ENCODE measurements around the gene SCD.

SCD gene

GRCh38 chr10:100349672-100350071 lies 2.6 kb downstream of the SCD start:
- no peak for DNase-seq (ENCODE audit: extremely low spot score)
- POLR2A ChIA-PET = interaction anchor here (1.0 to 10.0 kb wide), 4 partner anchors 21 to 38 kb away, joined by 3 to 128 read pairs (median 24); no protein-coding TSS in a partner anchor
- TF ChIP-seq BHLHE40 (IDR thresholded peaks at IDR 0.05; ENCODE audit: borderline replicate concordance) (no peak), FOXA1 (IDR thresholded peaks at IDR 0.05) (no peak), ARNT (IDR thresholded peaks at IDR 0.05) (no peak), ZNF384 (IDR thresholded peaks at IDR 0.05) (no peak), TARDBP (IDR thresholded peaks at IDR 0.05) (no peak), FOXK2 (IDR thresholded peaks at IDR 0.05) (no peak), ELF4 (IDR thresholded peaks at IDR 0.05) (no peak), CTBP1 (IDR thresholded peaks at IDR 0.05; ENCODE audit: borderline replicate concordance) (no peak), SUZ12 (IDR thresholded peaks at IDR 0.05) (no peak), HDGF (IDR thresholded peaks at IDR 0.05; ENCODE audit: borderline replicate concordance) (no peak), L3MBTL2 (conservative IDR thresholded peaks at IDR 0.05) (no peak), SP1 (IDR thresholded peaks at IDR 0.05) (no peak), FOXM1 (IDR thresholded peaks at IDR 0.05; ENCODE audit: borderline replicate concordance) (no peak), LEF1 (IDR thresholded peaks at IDR 0.05; ENCODE audit: borderline replicate concordance) (no peak), NFRKB (IDR thresholded peaks at IDR 0.05) (no peak)
- TF ChIP-seq, protein P1, sequence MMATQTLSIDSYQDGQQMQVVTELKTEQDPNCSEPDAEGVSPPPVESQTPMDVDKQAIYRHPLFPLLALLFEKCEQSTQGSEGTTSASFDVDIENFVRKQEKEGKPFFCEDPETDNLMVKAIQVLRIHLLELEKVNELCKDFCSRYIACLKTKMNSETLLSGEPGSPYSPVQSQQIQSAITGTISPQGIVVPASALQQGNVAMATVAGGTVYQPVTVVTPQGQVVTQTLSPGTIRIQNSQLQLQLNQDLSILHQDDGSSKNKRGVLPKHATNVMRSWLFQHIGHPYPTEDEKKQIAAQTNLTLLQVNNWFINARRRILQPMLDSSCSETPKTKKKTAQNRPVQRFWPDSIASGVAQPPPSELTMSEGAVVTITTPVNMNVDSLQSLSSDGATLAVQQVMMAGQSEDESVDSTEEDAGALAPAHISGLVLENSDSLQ (IDR thresholded peaks at IDR 0.05) = no peak
- CTCF ChIA-PET = interaction anchor here (0.7 to 1.4 kb wide), 2 partner anchors 84 to 374 kb away, joined by 3 read pairs; no protein-coding TSS in a partner anchor

DNA sequence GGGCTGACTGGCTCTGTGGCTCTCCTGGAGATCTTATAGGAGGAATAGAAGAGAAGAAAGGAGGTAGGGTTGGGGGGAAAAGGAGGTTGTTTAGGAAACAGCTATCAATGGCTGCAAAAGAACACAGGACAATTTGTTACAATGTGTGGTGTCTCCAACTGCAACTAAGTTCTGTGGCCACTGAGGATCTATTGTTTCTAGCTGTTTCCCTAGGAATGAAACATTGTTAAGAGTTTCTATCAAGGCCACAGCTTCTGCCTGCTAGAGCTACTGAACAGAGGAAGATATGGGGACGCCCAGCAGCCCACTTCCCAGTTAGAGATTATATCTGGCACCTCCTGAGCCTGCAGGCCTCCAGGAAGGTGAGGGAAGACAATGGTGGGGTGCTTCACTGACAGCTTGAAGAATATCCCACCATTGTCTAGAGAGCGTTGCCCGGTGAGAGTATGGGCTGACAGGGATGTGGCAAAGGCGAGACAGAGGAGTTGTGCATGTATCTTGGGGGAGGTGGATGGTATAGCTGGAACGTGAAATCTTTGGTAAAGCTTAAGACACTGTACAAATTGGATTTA lies 4.0 kb downstream of the SCD start:
- TF ChIP-seq SUZ12 (IDR thresholded peaks at IDR 0.05) (no peak), SP1 (IDR thresholded peaks at IDR 0.05) (no peak), ZNF384 (IDR thresholded peaks at IDR 0.05) (no peak), CTBP1 (IDR thresholded peaks at IDR 0.05; ENCODE audit: borderline replicate concordance) (no peak), NFRKB (IDR thresholded peaks at IDR 0.05) (no peak), FOXM1 (IDR thresholded peaks at IDR 0.05; ENCODE audit: borderline replicate concordance) (no peak), ELF4 (IDR thresholded peaks at IDR 0.05) (no peak), FOXK2 (IDR thresholded peaks at IDR 0.05) (no peak), HDGF (IDR thresholded peaks at IDR 0.05; ENCODE audit: borderline replicate concordance) (no peak), BHLHE40 (IDR thresholded peaks at IDR 0.05; ENCODE audit: borderline replicate concordance) (no peak), L3MBTL2 (conservative IDR thresholded peaks at IDR 0.05) (no peak), TARDBP (IDR thresholded peaks at IDR 0.05) (no peak), LEF1 (IDR thresholded peaks at IDR 0.05; ENCODE audit: borderline replicate concordance) (no peak), FOXA1 (IDR thresholded peaks at IDR 0.05) (no peak), ARNT (IDR thresholded peaks at IDR 0.05) (no peak)
- TF ChIP-seq, protein P1 (IDR thresholded peaks at IDR 0.05) = no peak
- CTCF ChIA-PET = interaction anchor here (0.7 kb wide), 1 partner anchor 168 kb away, joined by 3 read pairs; no protein-coding TSS in a partner anchor
- no peak for DNase-seq (ENCODE audit: extremely low spot score)
- POLR2A ChIA-PET = interaction anchor here (0.9 to 10.0 kb wide), 6 partner anchors 8 to 27 kb away, joined by 3 to 128 read pairs (median 4); no protein-coding TSS in a partner anchor

DNA sequence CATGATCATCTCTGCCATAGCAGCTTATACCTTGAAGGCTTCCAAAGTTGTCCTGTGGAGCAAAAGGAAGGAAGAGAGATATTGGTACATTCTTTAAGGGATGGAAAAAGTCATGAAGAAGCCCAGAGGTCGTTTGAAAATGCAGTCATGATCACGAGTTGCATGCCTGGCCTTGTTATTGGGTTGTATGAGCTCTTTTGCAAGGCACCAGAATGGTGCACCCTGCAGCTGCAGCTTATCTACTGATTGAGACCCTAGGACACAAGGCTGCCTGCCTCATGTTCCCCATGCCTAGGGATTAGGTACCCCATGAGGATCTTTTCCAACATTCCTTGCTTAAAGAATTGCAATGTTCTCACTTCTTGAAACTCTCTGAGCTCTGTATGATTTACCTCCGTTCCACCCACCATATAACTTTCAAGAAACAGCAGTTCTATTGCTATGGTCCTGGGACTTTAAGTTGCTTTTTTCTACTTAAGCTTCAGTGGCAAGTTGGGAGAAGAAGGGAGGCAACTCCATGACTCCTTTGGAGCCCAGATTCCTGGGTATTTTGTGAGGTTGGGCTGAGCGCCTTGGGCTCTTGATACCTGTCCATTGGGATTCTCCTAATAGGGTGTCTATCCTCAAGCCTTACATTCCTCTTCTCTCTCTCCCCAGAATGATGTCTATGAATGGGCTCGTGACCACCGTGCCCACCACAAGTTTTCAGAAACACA lies 6.9 kb downstream of the SCD start:
- no peak for TF ChIP-seq NFRKB (IDR thresholded peaks at IDR 0.05)
- TF ChIP-seq ELF4 (IDR thresholded peaks at IDR 0.05) = no peak
- TF ChIP-seq HDGF (IDR thresholded peaks at IDR 0.05; ENCODE audit: borderline replicate concordance) = no peak
- no peak for TF ChIP-seq LEF1 (IDR thresholded peaks at IDR 0.05; ENCODE audit: borderline replicate concordance)
- no peak for TF ChIP-seq BHLHE40 (IDR thresholded peaks at IDR 0.05; ENCODE audit: borderline replicate concordance)
- TF ChIP-seq ZNF384 (IDR thresholded peaks at IDR 0.05) = no peak
- TF ChIP-seq, protein P1 (IDR thresholded peaks at IDR 0.05) = no peak
- TF ChIP-seq FOXK2 (IDR thresholded peaks at IDR 0.05) = no peak
- no peak for TF ChIP-seq FOXM1 (IDR thresholded peaks at IDR 0.05; ENCODE audit: borderline replicate concordance)
- no peak for DNase-seq (ENCODE audit: extremely low spot score)
- CTCF ChIA-PET = no interaction called here
- POLR2A ChIA-PET = interaction anchor here (1.2 to 1.4 kb wide), 2 partner anchors 17 to 19 kb away, joined by 5 to 6 read pairs; no protein-coding TSS in a partner anchor

- no peak for DNase-seq (ENCODE audit: extremely low spot score)
- ChIA-PET POLR2A (interaction anchor here (1.4 to 2.1 kb wide), 2 partner anchors 9 to 16 kb away, joined by 5 to 6 read pairs; partner anchors contain the start of gene SCD), CTCF (no interaction called here)
- TF ChIP-seq L3MBTL2 (conservative IDR thresholded peaks at IDR 0.05) = no peak
- TF ChIP-seq ZNF384 (IDR thresholded peaks at IDR 0.05) = no peak
- no peak for TF ChIP-seq SP1 (IDR thresholded peaks at IDR 0.05)
- TF ChIP-seq ELF4 (IDR thresholded peaks at IDR 0.05) = no peak
- no peak for TF ChIP-seq CTBP1 (IDR thresholded peaks at IDR 0.05; ENCODE audit: borderline replicate concordance)
- TF ChIP-seq, protein P1 (IDR thresholded peaks at IDR 0.05) = no peak
- TF ChIP-seq TARDBP (IDR thresholded peaks at IDR 0.05) = no peak
- no peak for TF ChIP-seq HDGF (IDR thresholded peaks at IDR 0.05; ENCODE audit: borderline replicate concordance)
- TF ChIP-seq FOXA1 (IDR thresholded peaks at IDR 0.05) = no peak
- no peak for TF ChIP-seq FOXM1 (IDR thresholded peaks at IDR 0.05; ENCODE audit: borderline replicate concordance)
- no peak for TF ChIP-seq LEF1 (IDR thresholded peaks at IDR 0.05; ENCODE audit: borderline replicate concordance)
- no peak for TF ChIP-seq NFRKB (IDR thresholded peaks at IDR 0.05)
- no peak for TF ChIP-seq SUZ12 (IDR thresholded peaks at IDR 0.05)
- TF ChIP-seq FOXK2 (IDR thresholded peaks at IDR 0.05) = no peak
- no peak for TF ChIP-seq ARNT (IDR thresholded peaks at IDR 0.05)
- no peak for TF ChIP-seq BHLHE40 (IDR thresholded peaks at IDR 0.05; ENCODE audit: borderline replicate concordance)
Observed at GRCh38 chr10:100355086-100355485, 8.1 kb downstream of the SCD start.
